K562 (cell line): Measurements from ENCODE around the gene DTNBP1. TPM values are rescaled to one million over a fixed set of nuclear protein-coding genes. Genes with fewer than 3 reads are reported as not detected.
A peak's percentile ranks its signal among the peaks of the same experiment; 100 is the strongest.

Experiments
- AFF4 ChIP-seq: sonication (generic); formaldehyde crosslinking; IDR thresholded peaks from 2 replicates; pipeline ENCODE4 v1.8.0; 2023; ENCODE audit warnings: mild to moderate bottlenecking, missing genetic modification reagents
- ARID1B ChIP-seq: fragments of 450-650 bp; IDR thresholded peaks from 2 replicates; pipeline ENCODE4 v1.6.1; 2016; ENCODE audit warnings: antibody characterized with exemption, mild to moderate bottlenecking, inconsistent platforms
- CBX8 ChIP-seq: fragments of 200-600 bp; sonication (generic); IDR thresholded peaks from 2 replicates; pipeline ENCODE4 v1.6.1; 2012; ENCODE audit warnings: borderline replicate concordance, mixed run types, low read depth, mild to moderate bottlenecking, moderate library complexity, mixed read lengths, low read length, control low read depth, inconsistent platforms; ENCODE audit not compliant: poor library complexity, severe bottlenecking; ENCODE audit errors: extremely low read depth
- CHCHD3 ChIP-seq: fragments of 250-450 bp; sonication (Bioruptor Pico); IDR thresholded peaks from 2 replicates; pipeline ENCODE4 v2.1.2; 2022; ENCODE audit warnings: mild to moderate bottlenecking
- ELK3 ChIP-seq: fragments of 450-650 bp; formaldehyde crosslinking; IDR thresholded peaks from 2 replicates; pipeline ENCODE4 v1.4.0; 2020; ENCODE audit warnings: mild to moderate bottlenecking
- HCFC1 ChIP-seq: IDR thresholded peaks from 2 replicates; pipeline ENCODE4 v1.6.1; 2012; ENCODE audit warnings: low read depth, low read length, improper control_type of control experiment
- HLTF ChIP-seq: fragments of 450-650 bp; IDR thresholded peaks from 2 replicates; pipeline ENCODE4 v1.6.1; 2016
- KAT2B ChIP-seq: IDR thresholded peaks from one replicate; pipeline ENCODE4 v1.6.1; 2012; ENCODE audit warnings: low read depth, mild to moderate bottlenecking, control low read depth, inconsistent platforms, low read length, moderate library complexity
- MAX ChIP-seq: sonication (generic); formaldehyde crosslinking; IDR thresholded peaks from 2 replicates; pipeline ENCODE4 v1.9.0; 2022; ENCODE audit warnings: mild to moderate bottlenecking, missing genetic modification reagents
- MYC ChIP-seq, 2 experiments: fragments of 250-450 bp in 1 of 2; sonication (Bioruptor Pico) in 1 of 2; IDR thresholded peaks; 2 replicates each; pipeline versions ENCODE4 v1.5.1 to v1.6.1; 2012 to 2021; ENCODE audit warnings: low read depth in 2 of 2, borderline replicate concordance in 1 of 2, improper control_type of control experiment in 1 of 2, low read length in 1 of 2, mild to moderate bottlenecking in 1 of 2, moderate library complexity in 1 of 2
- NCOA4 ChIP-seq: fragments of 450-650 bp; IDR thresholded peaks from 2 replicates; pipeline ENCODE4 v1.6.1; 2018; ENCODE audit warnings: mild to moderate bottlenecking; ENCODE audit not compliant: partially characterized antibody
- RAD21 ChIP-seq, 2 experiments: fragments of 250-450 bp in 1 of 2; fragments of 450-650 bp in 1 of 2; sonication (Bioruptor Pico) in 1 of 2; formaldehyde crosslinking in 1 of 2; IDR thresholded peaks in 1 of 2; conservative IDR thresholded peaks in 1 of 2; 2 replicates each; pipeline versions ENCODE4 v1.4.0 to v1.8.0; 2020 to 2022; ENCODE audit warnings: mild to moderate bottlenecking in 2 of 2, moderate library complexity in 1 of 2
- RBM25 ChIP-seq: fragments of 200-400 bp; formaldehyde crosslinking; IDR thresholded peaks from 2 replicates; pipeline ENCODE4 v1.6.1; 2018; ENCODE audit warnings: low read length, low read depth, moderate library complexity; ENCODE audit not compliant: severe bottlenecking
- SP1 ChIP-seq: sonication (generic); formaldehyde crosslinking; IDR thresholded peaks from 2 replicates; pipeline ENCODE4 v1.8.1; 2022; ENCODE audit warnings: mild to moderate bottlenecking, missing genetic modification reagents
- TCF7 ChIP-seq: sonication (generic); IDR thresholded peaks from 2 replicates; pipeline ENCODE4 v1.6.1; 2016; ENCODE audit warnings: antibody characterized with exemption, borderline replicate concordance
- ZBTB8A ChIP-seq: fragments of 450-650 bp; IDR thresholded peaks from 2 replicates; pipeline ENCODE4 v1.6.1; 2018; ENCODE audit warnings: mild to moderate bottlenecking, moderate library complexity; ENCODE audit not compliant: partially characterized antibody
- ZNF24 ChIP-seq: fragments of 450-650 bp; IDR thresholded peaks from 2 replicates; pipeline ENCODE4 v1.6.1; 2016
- ZNF644 ChIP-seq: fragments of 200-800 bp; sonication (Bioruptor generic); IDR thresholded peaks from 2 replicates; pipeline ENCODE4 v1.6.1; 2016; ENCODE audit warnings: low read depth, missing genetic modification characterization, missing compliant biosample characterization
- polyA plus RNA-seq, 8 experiments: library from polyadenylated mRNA; depleted of rRNA in 4 of 8; stranded (reverse) in 5 of 8; unstranded in 3 of 8; fragments of >200 nt; fragmentation: Nextera tagmentation in 2 of 8; fragmentation: Illumina TruSeq in 1 of 8; extraction: Ambion mirVana in 2 of 8; extraction: Trizol in 1 of 8; gene quantifications; 2 replicates each; pipeline versions ENCODE4 v1.2.1 to v1.2.3, GENCODE V29; 2011 to 2014; ENCODE audit warnings: inconsistent platforms in 1 of 8, missing spikeins in 1 of 8
- total RNA-seq, 7 experiments: library from RNA; depleted of rRNA in 6 of 7; stranded (reverse); fragments of >200 nt in 6 of 7; fragmentation: Illumina TruSeq in 2 of 7; extraction: Trizol in 2 of 7; gene quantifications; 2 replicates each; pipeline versions ENCODE4 v1.2.1 to v1.2.3, GENCODE V29; 2011 to 2021; ENCODE audit warnings: low replicate concordance in 1 of 7

DTNBP1 gene
- total and polyA plus RNA-seq, 9 of the 15 experiments (the other 6 are each of a cell fraction or from before 2014, with no cell fraction given), result 16.7 to 54.5 (median 21.4) TPM

- TF ChIP-seq ZNF644 (tag), result 0 out of 2 replicates have a peak, but pooled peaks have one; percentile 35
- TF ChIP-seq RBM25, result no peak
- TF ChIP-seq ZBTB8A, result no peak
- TF ChIP-seq KAT2B, result no peak
- TF ChIP-seq HCFC1, result peak; percentile 51; the same call in 1 of the 2 replicates
- TF ChIP-seq ELK3, result no peak
- 0 out of 2 replicates have a peak, but pooled peaks have one; percentile 40 for TF ChIP-seq MYC (IDR thresholded peaks at IDR 0.05; ENCODE audit: low read depth, low read length)
- no peak for TF ChIP-seq MYC (CRISPR knock-in tag; IDR thresholded peaks at IDR 0.05; ENCODE audit: borderline replicate concordance, low read depth)
- no peak for TF ChIP-seq HLTF
- TF ChIP-seq ARID1B, result no peak
- peak; percentile 80; the same call in 1 of the 2 replicates for TF ChIP-seq ZNF24
- peak; percentile 75; the same call in 1 of the 2 replicates for TF ChIP-seq SP1 (CRISPR knock-in tag)
- no peak for TF ChIP-seq CBX8
- TF ChIP-seq AFF4 (CRISPR knock-in tag), result peak; percentile 78; the same call in 1 of the 2 replicates
- no peak for TF ChIP-seq CHCHD3 (CRISPR knock-in tag)
- TF ChIP-seq NCOA4, result no peak
- TF ChIP-seq RAD21 (CRISPR knock-in tag; conservative IDR thresholded peaks at IDR 0.05 in 1 of 2, IDR thresholded peaks at IDR 0.05 in 1 of 2), result peak; percentile 100
- TF ChIP-seq TCF7, result no peak
- peak; percentile 39; the same call in 1 of the 2 replicates for TF ChIP-seq MAX (CRISPR knock-in tag)
Observed at GRCh38 chr6:15691250-15691869, 28.5 kb upstream of the DTNBP1 start (continued).
